ENCODE data around the gene FLNB. TPM values are rescaled to one million over a fixed set of nuclear protein-coding genes. Genes with fewer than 3 reads are reported as not detected.
A peak's percentile ranks its signal among the peaks of the same experiment; 100 is the strongest.

FLNB gene
- total and polyA plus RNA-seq, 8 donors: 85.2 to 152 (median 102) TPM

DNA sequence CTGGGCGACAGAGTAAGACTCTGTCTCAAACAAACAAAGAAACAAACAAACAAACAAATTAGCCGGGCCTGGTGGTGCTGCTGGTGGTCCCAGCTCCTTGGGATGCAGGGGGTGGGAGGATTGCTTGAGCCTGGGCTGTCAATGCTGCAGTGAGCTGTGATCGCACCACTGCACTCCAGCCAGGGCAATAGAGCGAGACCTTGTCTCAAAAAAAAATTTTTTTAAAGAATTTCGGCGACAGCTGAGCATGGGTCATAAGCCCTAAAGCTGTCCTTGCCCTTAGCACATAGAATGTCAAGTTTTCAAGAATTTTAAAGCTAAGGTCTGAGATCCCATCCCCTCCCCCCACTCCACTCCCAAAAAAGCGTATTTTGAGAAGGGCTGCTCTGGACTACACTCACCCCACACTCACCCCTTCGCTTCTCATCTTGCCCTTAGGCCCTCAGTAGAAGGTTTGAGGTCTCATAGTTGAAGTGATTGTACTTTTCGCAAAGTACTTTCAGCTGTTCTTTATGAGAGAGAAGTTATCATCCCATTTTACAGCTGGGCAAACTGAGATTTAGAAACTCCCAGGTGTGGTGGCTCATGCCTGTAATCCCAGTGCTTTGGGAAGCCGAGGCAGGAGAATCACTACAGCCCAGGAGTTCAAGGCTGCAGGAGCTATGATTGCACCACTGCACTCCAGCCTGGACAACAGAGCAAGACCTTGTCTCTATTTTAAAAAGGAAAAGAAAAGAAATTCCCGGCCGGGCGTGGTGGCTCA is 34.3 kb upstream of the FLNB start:
- WGBS, 2 donors: 86 to 90% methylated on average over 13 of the region's 13 CpGs
- H3K9me3 ChIP-seq: no peaks in the 10 kb centered on the region
- no peaks in the 10 kb centered on the region for H3K27me3 ChIP-seq
- DNase-seq (no peak), FAIRE-seq (no peak), ATAC-seq (no peak)
- H3K4me3 ChIP-seq: no peak overlapping the region
- no peaks in the 10 kb centered on the region for H3K4me1 ChIP-seq
- H3K27ac ChIP-seq: no peak overlapping the region
- TF ChIP-seq, protein P1, sequence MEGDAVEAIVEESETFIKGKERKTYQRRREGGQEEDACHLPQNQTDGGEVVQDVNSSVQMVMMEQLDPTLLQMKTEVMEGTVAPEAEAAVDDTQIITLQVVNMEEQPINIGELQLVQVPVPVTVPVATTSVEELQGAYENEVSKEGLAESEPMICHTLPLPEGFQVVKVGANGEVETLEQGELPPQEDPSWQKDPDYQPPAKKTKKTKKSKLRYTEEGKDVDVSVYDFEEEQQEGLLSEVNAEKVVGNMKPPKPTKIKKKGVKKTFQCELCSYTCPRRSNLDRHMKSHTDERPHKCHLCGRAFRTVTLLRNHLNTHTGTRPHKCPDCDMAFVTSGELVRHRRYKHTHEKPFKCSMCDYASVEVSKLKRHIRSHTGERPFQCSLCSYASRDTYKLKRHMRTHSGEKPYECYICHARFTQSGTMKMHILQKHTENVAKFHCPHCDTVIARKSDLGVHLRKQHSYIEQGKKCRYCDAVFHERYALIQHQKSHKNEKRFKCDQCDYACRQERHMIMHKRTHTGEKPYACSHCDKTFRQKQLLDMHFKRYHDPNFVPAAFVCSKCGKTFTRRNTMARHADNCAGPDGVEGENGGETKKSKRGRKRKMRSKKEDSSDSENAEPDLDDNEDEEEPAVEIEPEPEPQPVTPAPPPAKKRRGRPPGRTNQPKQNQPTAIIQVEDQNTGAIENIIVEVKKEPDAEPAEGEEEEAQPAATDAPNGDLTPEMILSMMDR (IDR thresholded peaks at IDR 0.05): no peak
- intact Hi-C loops (cut with DNase I): no loop called here
- H3K36me3 ChIP-seq: no peaks in the 10 kb centered on the region

DNA sequence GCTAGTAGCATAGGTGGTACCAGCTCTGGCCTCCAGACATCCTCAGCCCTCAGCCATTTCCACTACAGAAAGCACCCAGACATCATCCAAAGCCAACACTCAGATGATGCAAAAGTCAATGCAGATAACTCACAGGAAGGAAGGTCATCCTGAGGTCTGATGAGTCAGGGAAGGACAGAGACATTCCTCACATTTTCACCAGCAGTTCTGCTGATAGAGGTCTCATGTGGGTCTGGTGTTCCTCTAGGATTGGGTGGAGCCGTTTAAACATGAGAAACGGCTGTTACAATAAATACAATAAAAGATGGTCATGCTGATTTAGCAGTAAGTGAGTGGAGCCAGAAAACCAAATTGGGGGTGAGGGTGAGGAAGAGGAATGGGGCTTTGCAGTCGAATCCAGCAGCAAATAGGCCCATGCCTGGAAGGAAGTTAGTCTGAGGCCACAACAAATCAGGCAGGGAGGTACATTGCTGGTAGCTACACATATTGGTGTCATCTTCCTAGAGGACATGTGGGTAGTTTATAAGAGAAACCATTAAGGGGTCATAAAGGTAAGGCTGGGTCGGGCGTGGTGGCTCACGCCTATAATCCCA is 33.3 kb upstream of the FLNB start:
- Histone ChIP-seq H3K9me3 (no peaks in the 10 kb centered on the region), H3K4me3 (no peak overlapping the region), H3K4me1 (no peaks in the 10 kb centered on the region), H3K27ac (no peak overlapping the region), H3K27me3 (no peaks in the 10 kb centered on the region), H3K36me3 (no peaks in the 10 kb centered on the region)
- 70 to 81% methylated on average over 6 of the region's 6 CpGs for WGBS, 2 donors
- TF ChIP-seq, protein P1 (IDR thresholded peaks at IDR 0.05): no peak
- FAIRE-seq (no peak), ATAC-seq (peak in 3 of 4 donors; percentile 25 to 56 (median 32)), DNase-seq (no peak)
- intact Hi-C loops (cut with DNase I): no loop called here

DNA sequence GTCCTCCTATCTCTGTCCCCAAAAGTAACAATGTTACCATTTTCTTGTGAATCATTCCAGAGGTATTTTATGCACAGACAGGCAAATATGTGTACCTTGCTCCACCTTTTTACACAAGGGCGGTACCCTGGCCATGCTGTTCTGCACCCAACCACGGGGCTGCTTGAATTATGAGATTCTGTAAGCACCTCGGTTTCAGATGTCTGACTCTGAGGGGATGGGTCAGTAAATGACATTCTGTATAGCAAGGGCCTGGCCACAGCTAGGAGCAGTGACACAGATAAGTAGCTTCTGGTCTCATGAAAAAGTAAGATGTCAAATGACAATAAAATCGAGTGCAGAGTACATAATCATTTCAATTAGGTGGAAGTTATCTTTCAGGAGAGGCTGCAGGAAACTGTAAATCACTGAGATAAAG is 30.4 kb upstream of the FLNB start:
- DNase-seq: no peak
- intact Hi-C loops (cut with DNase I): no loop called here
- FAIRE-seq: no peak
- Histone ChIP-seq H3K27ac (no peak overlapping the region), H3K9me3 (no peaks in the 10 kb centered on the region), H3K27me3 (no peaks in the 10 kb centered on the region), H3K4me3 (no peak overlapping the region), H3K36me3 (no peaks in the 10 kb centered on the region), H3K4me1 (no peaks in the 10 kb centered on the region)
- WGBS, 2 donors: 38% methylated on average over 4 of the region's 4 CpGs
- TF ChIP-seq, protein P1 (IDR thresholded peaks at IDR 0.05): no peak
- ATAC-seq: peak in 1 of 4 donors; percentile 40

DNA sequence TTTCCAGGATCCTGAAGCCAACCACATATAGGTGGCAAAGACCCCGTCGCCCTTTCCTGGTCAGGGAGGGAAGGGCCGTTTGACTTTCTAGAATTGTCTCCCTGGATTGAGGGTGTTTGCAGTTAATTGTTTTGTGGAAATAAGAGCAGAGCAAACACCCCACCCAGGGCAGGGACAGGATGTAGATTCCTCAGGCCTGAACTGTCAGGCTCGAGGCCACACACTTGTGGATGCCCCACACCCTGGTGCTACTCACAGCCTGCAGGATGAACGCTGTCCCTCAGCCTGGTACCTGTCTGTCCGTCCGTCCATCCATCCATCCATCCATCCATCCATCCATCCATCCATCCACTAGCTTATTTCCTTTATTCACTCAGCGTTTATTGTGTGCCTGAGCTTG is 29.9 kb upstream of the FLNB start:
- 71 to 74% methylated on average over 8 of the region's 8 CpGs for WGBS, 2 donors
- Histone ChIP-seq H3K4me1 (no peaks in the 10 kb centered on the region), H3K36me3 (no peaks in the 10 kb centered on the region), H3K9me3 (no peaks in the 10 kb centered on the region), H3K4me3 (no peak overlapping the region), H3K27ac (no peak overlapping the region), H3K27me3 (no peaks in the 10 kb centered on the region)
- ATAC-seq (no peak), DNase-seq (no peak), FAIRE-seq (no peak)
- intact Hi-C loops (cut with DNase I): no loop called here
- TF ChIP-seq, protein P1 (IDR thresholded peaks at IDR 0.05): no peak

DNA sequence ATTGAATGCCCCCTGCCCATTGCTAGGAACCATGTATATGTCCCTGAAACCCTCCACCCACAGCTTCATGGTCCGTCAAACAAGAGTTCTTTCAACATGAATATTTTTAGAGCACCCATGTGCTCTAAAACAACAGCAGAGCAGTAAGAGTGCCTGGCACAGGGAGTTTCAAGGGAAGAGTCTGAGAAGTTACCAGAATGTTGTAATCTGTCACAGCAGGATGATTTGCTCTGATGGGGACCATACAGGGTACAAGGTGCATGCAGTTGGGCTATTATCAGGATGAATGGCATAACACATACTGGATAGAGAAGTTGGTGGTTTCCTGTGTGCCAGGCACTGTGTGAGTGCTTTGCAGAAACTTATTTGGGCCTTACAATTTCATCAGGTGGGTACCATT is 27.8 kb upstream of the FLNB start:
- TF ChIP-seq, protein P1 (IDR thresholded peaks at IDR 0.05): no peak
- no peak for ATAC-seq
- H3K36me3 ChIP-seq: no peaks in the 10 kb centered on the region
- no peaks in the 10 kb centered on the region for H3K27me3 ChIP-seq
- no peaks in the 10 kb centered on the region for H3K9me3 ChIP-seq
- intact Hi-C loops (cut with DNase I): no loop called here
- H3K4me1 ChIP-seq: no peaks in the 10 kb centered on the region
- 84 to 91% methylated on average over 1 of the region's 1 CpG for WGBS, 2 donors
- DNase-seq: no peak
- FAIRE-seq: no peak
- H3K4me3 ChIP-seq: no peak overlapping the region
- no peak overlapping the region for H3K27ac ChIP-seq

Measured in pancreas (tissue), 10 donors.